HG03139 (cell line): ENCODE measurements around the gene SOBP.

Experiments used
- ATAC-seq: cut with Tn5 transposase; IDR thresholded peaks from one replicate; pipeline ENCODE4 v1.9.1; 2021; ENCODE audit not compliant: unreplicated experiment

Gene SOBP

GRCh38 chr6:107636486-107636885, 146.6 kb downstream of the SOBP start:
- no peak for ATAC-seq

- no peak for ATAC-seq
These were observed 147.7 kb downstream of the SOBP start for GRCh38 chr6:107637316-107638315.

- no peak for ATAC-seq
These were observed 148.6 kb downstream of the SOBP start for GRCh38 chr6:107638493-107638892.

GRCh38 chr6:107639511-107639910, 149.6 kb downstream of the SOBP start:
- ATAC-seq = no peak

- no peak for ATAC-seq
These were observed 151.2 kb downstream of the SOBP start for GRCh38 chr6:107641071-107641470.

GRCh38 chr6:107641500-107641941, 151.6 kb downstream of the SOBP start:
- ATAC-seq = no peak

GRCh38 chr6:107642095-107642860, 152.4 kb downstream of the SOBP start:
- ATAC-seq = no peak

- no peak for ATAC-seq
These were observed 153.0 kb downstream of the SOBP start for GRCh38 chr6:107642861-107643328.

- ATAC-seq = no peak
These were observed 154.6 kb downstream of the SOBP start for GRCh38 chr6:107644513-107644912.

GRCh38 chr6:107645740-107646139, 155.8 kb downstream of the SOBP start:
- ATAC-seq = no peak

- no peak for ATAC-seq
These were observed 156.3 kb downstream of the SOBP start for GRCh38 chr6:107646176-107646575.

GRCh38 chr6:107646776-107647438, 157.0 kb downstream of the SOBP start:
- no peak for ATAC-seq

GRCh38 chr6:107647439-107647948, 157.6 kb downstream of the SOBP start:
- ATAC-seq = no peak

GRCh38 chr6:107648983-107649382, 159.1 kb downstream of the SOBP start:
- ATAC-seq = no peak

- no peak for ATAC-seq
These were observed 162.7 kb downstream of the SOBP start for GRCh38 chr6:107652526-107653182.

GRCh38 chr6:107653183-107653580, 163.3 kb downstream of the SOBP start:
- ATAC-seq = no peak

- no peak for ATAC-seq
These were observed 164.0 kb downstream of the SOBP start for GRCh38 chr6:107653861-107654394.

GRCh38 chr6:107654764-107655163, 164.8 kb downstream of the SOBP start:
- ATAC-seq = no peak

- ATAC-seq = no peak
These were observed 165.3 kb downstream of the SOBP start for GRCh38 chr6:107655245-107655644.

- ATAC-seq = no peak
These were observed 165.9 kb downstream of the SOBP start for GRCh38 chr6:107655864-107656263.
